Neuronal stem cell (in vitro differentiated cells): ENCODE results near the gene CTDP1. TPM values are rescaled to one million over a fixed set of nuclear protein-coding genes. Genes with fewer than 3 reads are reported as not detected.

Experiments
- DNase-seq: peaks from one replicate; pipeline ENCODE4 v3.0.0-alpha.2; 2013; ENCODE audit warnings: low spot score
- H2AFZ ChIP-seq: one replicate; pipeline ENCODE4 v1.6.1; 2013; ENCODE audit warnings: mild to moderate bottlenecking, low read length, inconsistent platforms
- H2AK5ac ChIP-seq: 2 replicates; pipeline ENCODE4 v1.6.1; 2013; ENCODE audit warnings: low read depth, mild to moderate bottlenecking, inconsistent platforms, low read length, moderate library complexity, mixed read lengths
- H2BK120ac ChIP-seq: 2 replicates; pipeline ENCODE4 v1.6.1; 2013; ENCODE audit warnings: low read depth, mild to moderate bottlenecking, inconsistent platforms, low read length, moderate library complexity, mixed read lengths
- H2BK12ac ChIP-seq: one replicate; pipeline ENCODE4 v1.6.1; 2013; ENCODE audit warnings: low read length, inconsistent platforms
- H2BK15ac ChIP-seq: 2 replicates; pipeline ENCODE4 v1.6.1; 2013; ENCODE audit warnings: mild to moderate bottlenecking, low read length, inconsistent platforms, mixed read lengths
- H2BK5ac ChIP-seq: one replicate; pipeline ENCODE4 v1.6.1; 2013; ENCODE audit warnings: inconsistent platforms, mild to moderate bottlenecking, low read length, moderate library complexity
- H3K14ac ChIP-seq: one replicate; pipeline ENCODE4 v1.6.1; 2013; ENCODE audit warnings: low read length, inconsistent platforms
- H3K18ac ChIP-seq: 2 replicates; pipeline ENCODE4 v1.6.1; 2013; ENCODE audit warnings: low read length, inconsistent platforms
- H3K23ac ChIP-seq: 2 replicates; pipeline ENCODE4 v1.6.1; 2013; ENCODE audit warnings: low read depth, mild to moderate bottlenecking, mixed read lengths, low read length, inconsistent platforms; ENCODE audit not compliant: poor library complexity
- H3K27ac ChIP-seq: replicated peaks from 3 replicates; pipeline ENCODE4 v1.5.1; 2013; ENCODE audit warnings: low read length, inconsistent platforms
- H3K27me3 ChIP-seq, 3 experiments: 2 replicates each; pipeline ENCODE4 v1.6.1; 2013; ENCODE audit warnings: low read length in 3 of 3, mild to moderate bottlenecking in 2 of 3, inconsistent platforms in 1 of 3, low read depth in 1 of 3, mixed read lengths in 1 of 3, moderate library complexity in 1 of 3; ENCODE audit not compliant: control insufficient read depth in 3 of 3, insufficient read depth in 3 of 3
- H3K36me3 ChIP-seq, 2 donors: replicated peaks in 1 of 2; 2 replicates each; pipeline ENCODE4 v1.6.1; 2013; ENCODE audit warnings: low read length in 2 of 2; ENCODE audit not compliant: control insufficient read depth in 2 of 2, insufficient read depth in 2 of 2
- H3K4ac ChIP-seq: 2 replicates; pipeline ENCODE4 v1.6.1; 2013; ENCODE audit warnings: inconsistent platforms, mild to moderate bottlenecking, low read length, moderate library complexity
- H3K4me1 ChIP-seq, 2 donors: 1 replicate in 1 of 2; 2 replicates in 1 of 2; pipeline ENCODE4 v1.6.1; 2013; ENCODE audit warnings: low read length in 2 of 2, low read depth in 1 of 2; ENCODE audit not compliant: control insufficient read depth in 2 of 2, insufficient read depth in 1 of 2
- H3K4me2 ChIP-seq: one replicate; pipeline ENCODE4 v1.6.1; 2013; ENCODE audit warnings: mild to moderate bottlenecking, low read length, inconsistent platforms; ENCODE audit not compliant: insufficient read depth, poor library complexity, severe bottlenecking
- H3K4me3 ChIP-seq, 2 donors: 2 replicates each; pipeline ENCODE4 v1.5.1; 2013; ENCODE audit warnings: low read length in 2 of 2, mild to moderate bottlenecking in 2 of 2, inconsistent platforms in 1 of 2, moderate library complexity in 1 of 2
- H3K79me1 ChIP-seq: one replicate; pipeline ENCODE4 v1.6.1; 2013; ENCODE audit warnings: low read depth, mild to moderate bottlenecking, inconsistent platforms, low read length, moderate library complexity
- H3K9ac ChIP-seq: one replicate; pipeline ENCODE4 v1.6.1; 2013; ENCODE audit warnings: mild to moderate bottlenecking, low read depth, low read length, inconsistent platforms; ENCODE audit not compliant: poor library complexity
- H3K9me3 ChIP-seq, 2 donors: replicated peaks in 1 of 2; 2 replicates each; pipeline versions ENCODE3 to v1.6.1; 2013; ENCODE audit warnings: low read length in 2 of 2, mild to moderate bottlenecking in 2 of 2, inconsistent platforms in 1 of 2, low read depth in 1 of 2, mixed read lengths in 1 of 2, moderate library complexity in 1 of 2; ENCODE audit not compliant: control insufficient read depth in 2 of 2, insufficient read depth in 1 of 2
- H4K8ac ChIP-seq: one replicate; pipeline ENCODE4 v1.6.1; 2013; ENCODE audit warnings: low read depth, mild to moderate bottlenecking, inconsistent platforms, low read length, moderate library complexity
- H4K91ac ChIP-seq: one replicate; pipeline ENCODE4 v1.6.1; 2013; ENCODE audit warnings: low read length, low read depth, mild to moderate bottlenecking, inconsistent platforms; ENCODE audit not compliant: poor library complexity
- WGBS, 2 donors: extraction: QIAGEN DNeasy Blood & Tissue Kit; methylation state at CpG; one replicate each; pipeline ENCODE4 v1.1.7; 2013; ENCODE audit warnings: missing lambda C conversion rate in 2 of 2, mixed read lengths in 1 of 2; ENCODE audit not compliant: insufficient read length in 2 of 2, insufficient replicate concordance in 1 of 2; ENCODE audit errors: extremely low coverage in 2 of 2; 5-methylcytosine and 5-hydroxymethylcytosine counted together
- polyA plus RNA-seq, 2 experiments: library from polyadenylated mRNA; stranded (reverse); fragments of 200-250 nt; gene quantifications; one replicate each; pipeline ENCODE4 v1.2.3, GENCODE V29; 2013

Gene CTDP1, protein sequence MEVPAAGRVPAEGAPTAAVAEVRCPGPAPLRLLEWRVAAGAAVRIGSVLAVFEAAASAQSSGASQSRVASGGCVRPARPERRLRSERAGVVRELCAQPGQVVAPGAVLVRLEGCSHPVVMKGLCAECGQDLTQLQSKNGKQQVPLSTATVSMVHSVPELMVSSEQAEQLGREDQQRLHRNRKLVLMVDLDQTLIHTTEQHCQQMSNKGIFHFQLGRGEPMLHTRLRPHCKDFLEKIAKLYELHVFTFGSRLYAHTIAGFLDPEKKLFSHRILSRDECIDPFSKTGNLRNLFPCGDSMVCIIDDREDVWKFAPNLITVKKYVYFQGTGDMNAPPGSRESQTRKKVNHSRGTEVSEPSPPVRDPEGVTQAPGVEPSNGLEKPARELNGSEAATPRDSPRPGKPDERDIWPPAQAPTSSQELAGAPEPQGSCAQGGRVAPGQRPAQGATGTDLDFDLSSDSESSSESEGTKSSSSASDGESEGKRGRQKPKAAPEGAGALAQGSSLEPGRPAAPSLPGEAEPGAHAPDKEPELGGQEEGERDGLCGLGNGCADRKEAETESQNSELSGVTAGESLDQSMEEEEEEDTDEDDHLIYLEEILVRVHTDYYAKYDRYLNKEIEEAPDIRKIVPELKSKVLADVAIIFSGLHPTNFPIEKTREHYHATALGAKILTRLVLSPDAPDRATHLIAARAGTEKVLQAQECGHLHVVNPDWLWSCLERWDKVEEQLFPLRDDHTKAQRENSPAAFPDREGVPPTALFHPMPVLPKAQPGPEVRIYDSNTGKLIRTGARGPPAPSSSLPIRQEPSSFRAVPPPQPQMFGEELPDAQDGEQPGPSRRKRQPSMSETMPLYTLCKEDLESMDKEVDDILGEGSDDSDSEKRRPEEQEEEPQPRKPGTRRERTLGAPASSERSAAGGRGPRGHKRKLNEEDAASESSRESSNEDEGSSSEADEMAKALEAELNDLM
- 10.5 TPM for polyA plus RNA-seq (2013, experiment 1 of 2)
- polyA plus RNA-seq (2013, experiment 2 of 2), result 11.0 TPM

- no CpG with 5 or more reads among the region's 88 CpGs for WGBS, 2 donors
- Histone ChIP-seq H4K8ac (no peak within 1 kb of the TSS), H3K4me1 (peaks cover 6 to 9% of the 10 kb centered on the region in 2 donors), H3K79me1 (peaks cover 13% of the 10 kb centered on the region), H3K27ac (peak within 1 kb of the TSS; percentile 72), H4K91ac (peak within 1 kb of the TSS; percentile 59), H3K4me2 (peak within 1 kb of the TSS; percentile 69), H3K18ac (peak within 1 kb of the TSS; percentile 99), H3K14ac (peak within 1 kb of the TSS; percentile 85), H2BK15ac (peak within 1 kb of the TSS; percentile 38), H2BK120ac (no peak within 1 kb of the TSS), H2AK5ac (no peak within 1 kb of the TSS), H3K36me3 (peaks cover 0 to 16% of the 10 kb centered on the region in 2 donors), H2AFZ (peak within 1 kb of the TSS; percentile 100), H2BK5ac (peak within 1 kb of the TSS; percentile 84), H3K4ac (no peak within 1 kb of the TSS), H3K4me3 (peak within 1 kb of the TSS; percentile 94), H3K27me3 (no peaks in the 10 kb centered on the region), H3K23ac (peak within 1 kb of the TSS; percentile 81), H3K9me3 (no peaks in the 10 kb centered on the region), H3K9ac (peak within 1 kb of the TSS; percentile 98), H2BK12ac (peak within 1 kb of the TSS; percentile 85)
- DNase-seq, result peak; percentile 95
These were observed at the start of gene CTDP1 for GRCh38 chr18:79679552-79680099. Gene CTDP1 (plus strand): TSS chr18:79679803. CDS start chr18:79679948, 145 bp downstream.

GRCh38 chr18:79630281-79631095 is 49.1 kb upstream of the CTDP1 start:
- Histone ChIP-seq H2BK15ac (no peak overlapping the region), H3K79me1 (no peaks in the 10 kb centered on the region), H2AFZ (no peak overlapping the region), H3K36me3 (no peaks in the 10 kb centered on the region), H3K4me1 (no peaks in the 10 kb centered on the region), H2AK5ac (no peak overlapping the region), H3K23ac (peak overlapping the region; percentile 95), H3K9me3 (peaks cover 0 to 3% of the 10 kb centered on the region in 2 donors), H2BK12ac (no peak overlapping the region), H4K8ac (peak overlapping the region; percentile 97), H2BK5ac (no peak overlapping the region), H3K27me3 (peaks cover 0 to 25% (median 4%) of the 10 kb centered on the region in 3 experiments), H3K4me2 (no peak overlapping the region), H3K27ac (no peak overlapping the region), H3K14ac (peak overlapping the region; percentile 14), H4K91ac (no peak overlapping the region), H3K18ac (peak overlapping the region; percentile 27), H3K4ac (peak overlapping the region; percentile 68), H3K9ac (peak overlapping the region; percentile 53), H3K4me3 (no peak overlapping the region), H2BK120ac (no peak overlapping the region)
- DNase-seq, result no peak
- no CpG with 5 or more reads among the region's 36 CpGs for WGBS, 2 donors

DNA sequence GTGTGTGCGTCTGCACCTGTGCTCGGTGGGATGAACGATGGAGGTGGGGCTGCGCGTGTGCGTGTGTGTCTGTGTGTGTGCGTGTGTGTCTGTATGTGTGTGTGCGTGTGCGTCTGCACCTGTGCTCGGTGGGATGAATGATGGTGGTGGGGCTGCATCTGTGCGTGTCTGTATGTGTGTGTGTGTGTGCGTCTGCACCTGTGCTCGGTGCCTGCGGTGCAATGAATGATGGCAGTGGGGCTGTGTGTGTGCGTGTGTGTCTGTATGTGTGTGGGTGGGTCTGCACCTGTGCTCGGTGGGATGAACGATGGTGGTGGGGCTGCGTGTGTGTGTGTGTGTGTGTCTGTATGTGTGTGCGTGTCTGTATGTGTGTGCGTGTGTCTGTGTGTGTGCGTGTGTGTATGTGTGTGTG is 48.5 kb upstream of the CTDP1 start:
- Histone ChIP-seq H3K27ac (no peak overlapping the region), H4K91ac (no peak overlapping the region), H3K4me2 (no peak overlapping the region), H3K9me3 (peaks cover 0 to 3% of the 10 kb centered on the region in 2 donors), H3K23ac (peak overlapping the region; percentile 95), H3K79me1 (no peaks in the 10 kb centered on the region), H3K4me1 (no peaks in the 10 kb centered on the region), H2AFZ (no peak overlapping the region), H3K4ac (peak overlapping the region; percentile 68), H3K4me3 (no peak overlapping the region), H2BK120ac (no peak overlapping the region), H3K9ac (peak overlapping the region; percentile 55), H2AK5ac (no peak overlapping the region), H3K27me3 (peaks cover 0 to 21% (median 4%) of the 10 kb centered on the region in 3 experiments), H2BK5ac (no peak overlapping the region), H3K18ac (peak overlapping the region; percentile 27), H4K8ac (peak overlapping the region; percentile 94), H2BK15ac (no peak overlapping the region), H3K36me3 (no peaks in the 10 kb centered on the region), H3K14ac (peak overlapping the region; percentile 14), H2BK12ac (no peak overlapping the region)
- no CpG with 5 or more reads among the region's 21 CpGs for WGBS, 2 donors
- DNase-seq, result no peak
